Measurements from ENCODE around the gene IFNA21. TPM values are rescaled to one million over a fixed set of nuclear protein-coding genes. Genes with fewer than 3 reads are reported as not detected.
A peak's percentile ranks its signal among the peaks of the same experiment; 100 is the strongest.

Gene IFNA21
- total and polyA plus RNA-seq, 2 experiments from 2014 or later, result not detected

DNA sequence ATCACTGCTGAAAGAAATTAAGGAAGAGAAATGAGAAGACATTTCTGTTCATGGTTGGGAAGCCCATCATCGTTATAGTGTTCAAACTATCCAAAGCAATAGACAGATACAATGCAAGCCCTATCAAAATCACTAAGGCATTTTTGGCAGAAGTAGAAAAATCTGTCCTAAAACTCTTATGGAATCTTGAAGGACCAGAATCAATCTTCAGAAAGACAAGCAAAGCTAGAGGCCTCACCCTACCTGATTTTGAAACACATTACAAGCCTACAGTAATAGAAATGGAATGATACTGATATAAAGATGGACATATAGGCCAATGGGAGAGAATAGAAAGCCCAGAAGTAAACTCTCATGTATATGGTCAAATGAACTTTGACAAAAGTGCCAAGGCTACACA lies 4.9 kb upstream of the IFNA21 start:
- no peaks in the 10 kb centered on the region for H3K9me3 ChIP-seq (ENCODE audit: low read depth)

GRCh38 chr9:21165516-21165915 lies 944 bp downstream of the IFNA21 start:
- no peak for DNase-seq (ENCODE audit: low read depth in 1 of 2, low spot score in 1 of 2)
- Histone ChIP-seq H3K27me3 (no peaks in the 10 kb centered on the region), H3K4me1 (ENCODE audit: low read depth) (no peaks in the 10 kb centered on the region), H3K4me3 (no peak overlapping the region), H3K27ac (no peak overlapping the region), H3K36me3 (no peaks in the 10 kb centered on the region), H3K9me3 (ENCODE audit: low read depth) (no peaks in the 10 kb centered on the region)
- TF ChIP-seq, protein P1, sequence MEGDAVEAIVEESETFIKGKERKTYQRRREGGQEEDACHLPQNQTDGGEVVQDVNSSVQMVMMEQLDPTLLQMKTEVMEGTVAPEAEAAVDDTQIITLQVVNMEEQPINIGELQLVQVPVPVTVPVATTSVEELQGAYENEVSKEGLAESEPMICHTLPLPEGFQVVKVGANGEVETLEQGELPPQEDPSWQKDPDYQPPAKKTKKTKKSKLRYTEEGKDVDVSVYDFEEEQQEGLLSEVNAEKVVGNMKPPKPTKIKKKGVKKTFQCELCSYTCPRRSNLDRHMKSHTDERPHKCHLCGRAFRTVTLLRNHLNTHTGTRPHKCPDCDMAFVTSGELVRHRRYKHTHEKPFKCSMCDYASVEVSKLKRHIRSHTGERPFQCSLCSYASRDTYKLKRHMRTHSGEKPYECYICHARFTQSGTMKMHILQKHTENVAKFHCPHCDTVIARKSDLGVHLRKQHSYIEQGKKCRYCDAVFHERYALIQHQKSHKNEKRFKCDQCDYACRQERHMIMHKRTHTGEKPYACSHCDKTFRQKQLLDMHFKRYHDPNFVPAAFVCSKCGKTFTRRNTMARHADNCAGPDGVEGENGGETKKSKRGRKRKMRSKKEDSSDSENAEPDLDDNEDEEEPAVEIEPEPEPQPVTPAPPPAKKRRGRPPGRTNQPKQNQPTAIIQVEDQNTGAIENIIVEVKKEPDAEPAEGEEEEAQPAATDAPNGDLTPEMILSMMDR (IDR thresholded peaks at IDR 0.05; ENCODE audit: low read depth, low read length), result no peak

More for the DNA sequence above, 4.9 kb upstream of the IFNA21 start:
- TF ChIP-seq, protein P1 (IDR thresholded peaks at IDR 0.05; ENCODE audit: low read depth, low read length), result no peak
- Histone ChIP-seq H3K27ac (no peak overlapping the region), H3K4me1 (ENCODE audit: low read depth) (no peaks in the 10 kb centered on the region), H3K4me3 (no peak overlapping the region), H3K27me3 (no peaks in the 10 kb centered on the region), H3K36me3 (no peaks in the 10 kb centered on the region)
- DNase-seq (ENCODE audit: low read depth in 1 of 2, low spot score in 1 of 2), result no peak

DNA sequence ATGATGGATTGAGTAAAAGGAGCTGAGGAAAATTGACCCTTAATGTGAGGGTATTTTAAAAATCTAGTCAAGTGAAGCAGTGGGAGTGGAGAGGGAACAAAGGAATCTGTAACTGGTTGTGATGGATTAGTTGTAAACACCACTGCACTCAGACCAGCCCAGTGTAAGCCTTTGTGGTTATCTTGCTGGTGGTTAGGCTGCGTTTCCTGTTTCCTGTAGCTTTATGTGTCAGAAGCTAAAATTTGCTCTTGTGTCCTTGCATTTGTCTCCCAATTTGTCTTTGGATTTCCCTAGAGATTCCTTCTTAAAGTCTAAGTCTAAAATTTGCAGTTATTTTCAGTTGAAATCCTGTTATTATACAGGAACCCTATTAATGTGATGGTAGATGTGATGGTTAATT lies 6.3 kb downstream of the IFNA21 start:
- H3K27ac ChIP-seq, result no peak overlapping the region
- TF ChIP-seq, protein P1 (IDR thresholded peaks at IDR 0.05; ENCODE audit: low read depth, low read length), result no peak

DNA sequence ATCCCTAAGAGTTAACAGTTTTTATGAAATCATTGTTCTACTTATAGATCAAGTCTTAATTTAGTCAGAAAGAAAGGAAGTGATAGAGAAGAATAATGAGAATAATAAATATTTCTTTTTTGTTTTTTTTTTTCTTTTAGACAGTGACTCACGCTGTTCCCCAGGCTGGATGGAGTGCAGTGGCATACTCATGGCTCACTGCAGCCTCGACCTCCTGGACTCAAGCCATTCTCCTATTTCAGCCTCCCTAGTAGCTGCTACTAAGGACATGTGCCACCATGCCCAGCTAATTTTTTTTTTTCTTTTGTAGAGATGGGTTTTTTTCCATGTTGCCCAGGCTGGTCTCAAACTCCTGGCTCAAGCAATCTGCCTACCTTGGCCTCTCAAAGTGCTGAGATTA lies 11.0 kb downstream of the IFNA21 start:
- Histone ChIP-seq H3K9me3 (ENCODE audit: low read depth) (no peaks in the 10 kb centered on the region), H3K4me3 (no peak overlapping the region), H3K36me3 (no peaks in the 10 kb centered on the region), H3K27me3 (no peaks in the 10 kb centered on the region), H3K27ac (no peak overlapping the region), H3K4me1 (ENCODE audit: low read depth) (no peaks in the 10 kb centered on the region)
- DNase-seq (ENCODE audit: low read depth in 1 of 2, low spot score in 1 of 2), result peak in 1 of 2 donors; percentile 8
- TF ChIP-seq, protein P1 (IDR thresholded peaks at IDR 0.05; ENCODE audit: low read depth, low read length), result no peak

More for the DNA sequence above, 6.3 kb downstream of the IFNA21 start:
- Histone ChIP-seq H3K9me3 (ENCODE audit: low read depth) (no peaks in the 10 kb centered on the region), H3K36me3 (no peaks in the 10 kb centered on the region), H3K4me3 (no peak overlapping the region), H3K4me1 (ENCODE audit: low read depth) (no peaks in the 10 kb centered on the region), H3K27me3 (no peaks in the 10 kb centered on the region)
- DNase-seq (ENCODE audit: low read depth in 1 of 2, low spot score in 1 of 2), result peak in 1 of 2 donors; percentile 69

GRCh38 chr9:21154018-21154608 lies 12.3 kb downstream of the IFNA21 start:
- H3K4me3 ChIP-seq, result no peak overlapping the region
- DNase-seq (ENCODE audit: low read depth in 1 of 2, low spot score in 1 of 2), result peak; percentile 23 to 45
- no peaks in the 10 kb centered on the region for H3K9me3 ChIP-seq (ENCODE audit: low read depth)
- H3K36me3 ChIP-seq, result no peaks in the 10 kb centered on the region
- no peaks in the 10 kb centered on the region for H3K27me3 ChIP-seq
- TF ChIP-seq, protein P1 (IDR thresholded peaks at IDR 0.05; ENCODE audit: low read depth, low read length), result peak; percentile 27
- no peak overlapping the region for H3K27ac ChIP-seq
- no peaks in the 10 kb centered on the region for H3K4me1 ChIP-seq (ENCODE audit: low read depth)
